ENCODE measurements around the gene MYO7A. TPM values are rescaled to one million over a fixed set of nuclear protein-coding genes. Genes with fewer than 3 reads are reported as not detected.

MYO7A gene
- total RNA-seq, 1 donor from 2014 or later = 0.18 TPM

DNA sequence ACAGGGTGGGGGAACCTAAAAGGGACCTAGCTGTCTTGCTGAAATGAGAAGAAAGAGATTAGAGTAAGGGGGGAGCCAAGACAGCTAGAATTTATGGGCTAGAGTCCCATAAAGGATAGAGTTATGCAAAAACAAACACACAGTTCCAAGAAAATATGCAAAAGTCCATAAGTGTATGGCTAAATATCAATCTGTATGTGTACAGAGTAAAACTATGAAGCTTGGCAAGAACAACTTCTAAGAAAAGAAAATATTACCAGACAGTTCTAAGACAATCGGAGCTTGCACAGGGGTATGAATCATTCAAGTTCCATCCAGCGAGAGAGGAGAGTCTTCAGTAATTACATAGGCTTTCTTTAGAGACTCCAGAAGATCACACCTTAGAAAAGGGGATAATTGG, 131.6 kb downstream of the MYO7A start:
- DNase-seq (ENCODE audit: extremely low read depth, low read depth, low spot score) = no peak

DNA sequence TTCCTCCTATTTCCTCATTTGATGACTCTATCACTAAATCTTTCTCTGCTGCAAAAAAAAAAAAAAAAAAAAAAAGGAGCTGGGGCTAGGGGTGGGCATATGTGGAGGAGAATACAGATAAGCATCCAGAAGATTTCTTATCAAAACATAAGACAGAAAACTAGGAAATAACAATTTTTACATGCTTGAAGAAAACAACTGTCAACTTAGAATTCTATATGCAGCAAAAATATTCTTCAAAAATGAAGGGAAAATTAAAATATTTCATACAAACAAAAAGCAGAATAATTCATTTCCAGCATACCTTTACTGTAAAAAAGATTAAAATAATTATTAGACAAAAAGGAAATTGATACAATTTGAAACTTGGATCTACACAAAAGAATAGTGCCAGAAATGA, 134.8 kb downstream of the MYO7A start:
- DNase-seq (ENCODE audit: extremely low read depth, low read depth, low spot score) = no peak

Other genes starting within 250 kb of the MYO7A start
- not detected in 2 replicates for gene B3GNT6, start 93.8 kb upstream of the MYO7A start, total RNA-seq
- 7.1 and 8.8 TPM in 2 replicates for gene CAPN5, start 61.3 kb upstream of the MYO7A start, total RNA-seq
- 0.53 TPM in 1 of 2 replicates, not detected in the other for gene OMP, start 25.4 kb upstream of the MYO7A start, total RNA-seq
- not detected in 2 replicates for gene GDPD4, start 173.4 kb downstream of the MYO7A start, total RNA-seq

Data from glomerular endothelial cell (primary cell).